ENCODE data around the gene FDX2. TPM values are rescaled to one million over a fixed set of nuclear protein-coding genes. Genes with fewer than 3 reads are reported as not detected.

Gene FDX2
- total and polyA plus RNA-seq, 2 of the 8 experiments (the other 6 are each of a cell fraction or from before 2014, with no cell fraction given), result 27.0 to 64.4 TPM

GRCh38 chr19:10325732-10326131 is 9.9 kb upstream of the FDX2 start:
- Histone ChIP-seq H3K27ac (ENCODE audit: low read depth, low read length) (no peak overlapping the region), H2BK15ac (ENCODE audit: low read length) (no peak overlapping the region), H2BK12ac (ENCODE audit: low read depth, low read length) (no peak overlapping the region), H3K4me1 (replicated peaks in 1 of 4; ENCODE audit: control insufficient read depth in 3 of 4, insufficient read depth in 4 of 4, low read length in 3 of 4) (no peaks in the 10 kb centered on the region), H3K9me3 (ENCODE audit: insufficient read depth in 2 of 2, low read depth in 1 of 2, low read length in 1 of 2) (no peaks in the 10 kb centered on the region), H3K9ac (replicated peaks in 1 of 4; ENCODE audit: extremely low read depth in 1 of 4, low read depth in 3 of 4, low read length in 3 of 4) (no peak overlapping the region), H3K23me2 (ENCODE audit: low read depth, low read length) (no peaks in the 10 kb centered on the region; the same call in 1 of the 2 replicates), H2AFZ (ENCODE audit: low read length) (no peak overlapping the region), H3K4me3 (ENCODE audit: extremely low read depth in 1 of 4, insufficient read depth in 2 of 4, low read depth in 3 of 4, low read length in 4 of 4) (no peak overlapping the region), H3K14ac (ENCODE audit: insufficient read length) (no peak overlapping the region), H3K4me2 (ENCODE audit: insufficient read depth in 1 of 2, low read depth in 2 of 2, low read length in 2 of 2) (no peak overlapping the region), H3K18ac (ENCODE audit: extremely low read depth, low read length) (no peak overlapping the region), H2AK5ac (ENCODE audit: low read depth, low read length) (no peak overlapping the region), H2BK120ac (replicated peaks; ENCODE audit: low read depth, low read length) (no peak overlapping the region), H3K23ac (ENCODE audit: insufficient read length) (no peak overlapping the region), H3K4ac (replicated peaks; ENCODE audit: insufficient read length, low read depth, low read length) (no peak overlapping the region), H3K27me3 (replicated peaks in 1 of 4; ENCODE audit: control insufficient read depth in 3 of 4, extremely low read depth in 1 of 4, insufficient read depth in 3 of 4, low read length in 3 of 4) (no peaks in the 10 kb centered on the region; a peak in 1 of 7 replicates), H3K79me2 (ENCODE audit: control insufficient read depth in 1 of 2, insufficient read depth in 2 of 2, low read length in 2 of 2) (peaks cover 0 to 6% of the 10 kb centered on the region in 2 experiments; a peak in 1 of 4 replicates), H4K5ac (ENCODE audit: insufficient read length, low read depth, low read length) (no peak overlapping the region), H3K79me1 (ENCODE audit: low read depth, low read length) (peaks cover 2% of the 10 kb centered on the region; the same call in 1 of the 2 replicates), H3K56ac (replicated peaks; ENCODE audit: insufficient read length, low read depth, low read length) (no peak overlapping the region), H2BK20ac (ENCODE audit: low read length) (no peak overlapping the region), H4K20me1 (replicated peaks in 1 of 2; ENCODE audit: control insufficient read depth in 1 of 2, insufficient read depth in 2 of 2, low read length in 2 of 2) (peaks cover 3 to 26% of the 10 kb centered on the region in 2 experiments), H4K8ac (ENCODE audit: extremely low read depth, insufficient read depth, low read length) (no peak overlapping the region), H4K91ac (replicated peaks; ENCODE audit: insufficient read length, low read length) (no peak overlapping the region), H3K36me3 (ENCODE audit: control insufficient read depth in 2 of 4, insufficient read depth in 4 of 4, low read length in 3 of 4) (peaks cover 38 to 82% (median 66%) of the 10 kb centered on the region in 4 experiments), H2BK5ac (ENCODE audit: low read depth, low read length) (no peak overlapping the region)
- FAIRE-seq (no peak), DNase-seq (ENCODE audit: low read depth in 1 of 2, low spot score in 2 of 2) (no peak)
- WGBS, 2 experiments (ENCODE audit: extremely low coverage in 1 of 2, insufficient coverage in 1 of 2, insufficient read length in 1 of 2, insufficient replicate concordance in 2 of 2, low coverage in 1 of 2, low lambda C conversion rate in 2 of 2, missing lambda C conversion rate in 1 of 2), result 92% methylated on average over 8 of the region's 8 CpGs; no CpG with 5 or more reads in 1 of the 2 experiments
- ChIA-PET CTCF (ENCODE audit: partially characterized antibody) (interaction anchor here (0.6 to 2.2 kb wide), 5 partner anchors 49 to 67 kb away, joined by 3 to 7 read pairs (median 3); partner anchors contain the start of gene ICAM1), POLR2A (ENCODE audit: partially characterized antibody) (interaction anchor here (0.6 to 1.9 kb wide), 4 partner anchors 10 to 71 kb away, joined by 3 read pairs; partner anchors contain the start of genes FDX2 and ZGLP1)
- TF ChIP-seq JUND (IDR thresholded peaks at IDR 0.05; ENCODE audit: low read length) (no peak), SIRT6 (IDR thresholded peaks at IDR 0.05; ENCODE audit: low read length) (no peak), SUZ12 (IDR thresholded peaks at IDR 0.05; ENCODE audit: low read length) (no peak), KDM4A (IDR thresholded peaks at IDR 0.05; ENCODE audit: low read depth, low read length, severe bottlenecking) (no peak), E2F6 (IDR thresholded peaks at IDR 0.05) (no peak), BCL11A (IDR thresholded peaks at IDR 0.05; ENCODE audit: low read depth in 2 of 2, low read length in 2 of 2) (no peak), RAD21 (IDR thresholded peaks at IDR 0.05 in 1 of 2, conservative IDR thresholded peaks at IDR 0.05 in 1 of 2; ENCODE audit: low read depth in 2 of 2, low read length in 2 of 2) (no peak), BACH1 (IDR thresholded peaks at IDR 0.05; ENCODE audit: low read length) (no peak), MAX (IDR thresholded peaks at IDR 0.05) (no peak), CHD2 (IDR thresholded peaks at IDR 0.05; ENCODE audit: low read length) (no peak), RXRA (IDR thresholded peaks at IDR 0.05; ENCODE audit: insufficient read depth, low read depth, low read length) (no peak)
